ENCODE measurements around the gene PSMC5. TPM values are rescaled to one million over a fixed set of nuclear protein-coding genes. Genes with fewer than 3 reads are reported as not detected.

The PSMC5 gene
- total RNA-seq, 1 donor from 2014 or later, result 49.6 TPM

GRCh38 chr17:63819131-63819530 lies 8.1 kb upstream of the PSMC5 start:
- Mint-ChIP-seq H3K36me3 (peaks cover 48% of the 10 kb centered on the region), H3K4me3 (no peak overlapping the region), H3K9me3 (no peaks in the 10 kb centered on the region), H3K4me1 (no peaks in the 10 kb centered on the region), H3K27ac (no peak overlapping the region), H3K27me3 (ENCODE audit: insufficient read depth, low read depth) (peaks cover 2% of the 10 kb centered on the region)
- Histone ChIP-seq H4K20me1 (ENCODE audit: low read depth) (peaks cover 49% of the 10 kb centered on the region), H3K79me2 (ENCODE audit: low read depth) (no peaks in the 10 kb centered on the region), H3F3A (ENCODE audit: low read depth) (peaks cover 38% of the 10 kb centered on the region), H3K4me2 (no peak overlapping the region), H3K27ac (no peak overlapping the region), H2AFZ (replicated peaks) (no peak overlapping the region), H3K4me3 (no peak overlapping the region), H3K27me3 (no peaks in the 10 kb centered on the region), H3K4me1 (no peaks in the 10 kb centered on the region), H3K9ac (no peak overlapping the region), H3K9me3 (ENCODE audit: low read depth) (no peaks in the 10 kb centered on the region), H3K36me3 (peaks cover 35% of the 10 kb centered on the region)
- no peak for TF ChIP-seq EZH2 (IDR thresholded peaks at IDR 0.05)
- no peak for TF ChIP-seq CTCF (IDR thresholded peaks at IDR 0.05)
- TF ChIP-seq EZH2phosphoT487 (IDR thresholded peaks at IDR 0.05), result no peak
- DNase-seq (ENCODE audit: low spot score), result no peak

- Histone ChIP-seq H3K9ac (no peak overlapping the region), H4K20me1 (ENCODE audit: low read depth) (peaks cover 49% of the 10 kb centered on the region), H2AFZ (replicated peaks) (no peak overlapping the region), H3K27me3 (no peaks in the 10 kb centered on the region), H3K79me2 (ENCODE audit: low read depth) (peaks cover under 1% of the 10 kb centered on the region), H3K4me3 (no peak overlapping the region), H3K9me3 (ENCODE audit: low read depth) (no peaks in the 10 kb centered on the region), H3F3A (ENCODE audit: low read depth) (peaks cover 38% of the 10 kb centered on the region), H3K4me2 (no peak overlapping the region), H3K27ac (no peak overlapping the region), H3K36me3 (peaks cover 35% of the 10 kb centered on the region), H3K4me1 (no peaks in the 10 kb centered on the region)
- peaks cover 2% of the 10 kb centered on the region for H3K27me3 Mint-ChIP-seq (ENCODE audit: insufficient read depth, low read depth)
- no peak overlapping the region for H3K27ac Mint-ChIP-seq
- DNase-seq (ENCODE audit: low spot score), result no peak
- H3K4me3 Mint-ChIP-seq, result no peak overlapping the region
- peaks cover 54% of the 10 kb centered on the region for H3K36me3 Mint-ChIP-seq
- H3K4me1 Mint-ChIP-seq, result no peaks in the 10 kb centered on the region
- no peaks in the 10 kb centered on the region for H3K9me3 Mint-ChIP-seq
- TF ChIP-seq CTCF (IDR thresholded peaks at IDR 0.05) (no peak), EZH2 (IDR thresholded peaks at IDR 0.05) (no peak), EZH2phosphoT487 (IDR thresholded peaks at IDR 0.05) (no peak)
These were observed 7.4 kb upstream of the PSMC5 start for GRCh38 chr17:63819585-63820537.

- Histone ChIP-seq H3K27me3 (no peaks in the 10 kb centered on the region), H3K4me2 (no peak overlapping the region), H3K27ac (no peak overlapping the region), H2AFZ (replicated peaks) (no peak overlapping the region), H3K9ac (no peak overlapping the region), H4K20me1 (ENCODE audit: low read depth) (peaks cover 49% of the 10 kb centered on the region), H3K9me3 (ENCODE audit: low read depth) (no peaks in the 10 kb centered on the region), H3K4me1 (peaks cover 4% of the 10 kb centered on the region), H3F3A (ENCODE audit: low read depth) (peaks cover 29% of the 10 kb centered on the region), H3K36me3 (peaks cover 28% of the 10 kb centered on the region), H3K4me3 (no peak overlapping the region), H3K79me2 (ENCODE audit: low read depth) (peaks cover 13% of the 10 kb centered on the region)
- Mint-ChIP-seq H3K4me1 (peaks cover 6% of the 10 kb centered on the region), H3K27ac (no peak overlapping the region), H3K36me3 (peaks cover 53% of the 10 kb centered on the region), H3K4me3 (no peak overlapping the region), H3K27me3 (ENCODE audit: insufficient read depth, low read depth) (peaks cover 2% of the 10 kb centered on the region), H3K9me3 (no peaks in the 10 kb centered on the region)
- TF ChIP-seq EZH2phosphoT487 (IDR thresholded peaks at IDR 0.05), result no peak
- no peak for TF ChIP-seq EZH2 (IDR thresholded peaks at IDR 0.05)
- TF ChIP-seq CTCF (IDR thresholded peaks at IDR 0.05), result no peak
- no peak for DNase-seq (ENCODE audit: low spot score)
These were observed 6.2 kb upstream of the PSMC5 start for GRCh38 chr17:63820963-63821561.
